H1 (cell line): ENCODE results near the gene ATP5PF. TPM values are rescaled to one million over a fixed set of nuclear protein-coding genes. Genes with fewer than 3 reads are reported as not detected.

Source experiments
- CHD7 ChIP-seq: fragments of 300-600 bp; sonication (generic); IDR thresholded peaks from 2 replicates; pipeline ENCODE4 v1.7.1; 2012; ENCODE audit warnings: low read length, moderate library complexity, mild to moderate bottlenecking, inconsistent platforms; ENCODE audit not compliant: insufficient replicate concordance
- EZH2 ChIP-seq: fragments of 200-600 bp; sonication (generic); IDR thresholded peaks from 2 replicates; pipeline ENCODE4 v1.7.1; 2012; ENCODE audit warnings: low read depth, mild to moderate bottlenecking, moderate library complexity, low read length, inconsistent platforms; ENCODE audit not compliant: severe bottlenecking
- GTF2F1 ChIP-seq: IDR thresholded peaks from 2 replicates; pipeline ENCODE4 v1.6.1; 2012; ENCODE audit warnings: low read depth, low read length, improper control_type of control experiment, borderline replicate concordance
- JUND ChIP-seq: IDR thresholded peaks from 2 replicates; pipeline ENCODE4 v1.6.1; 2011; ENCODE audit warnings: mild to moderate bottlenecking, improper control_type of control experiment, low read length
- TAF7 ChIP-seq: optimal IDR thresholded peaks from 2 replicates; pipeline ENCODE3; 2011; ENCODE audit warnings: low read depth, mild to moderate bottlenecking, inconsistent platforms, low read length, moderate library complexity, borderline replicate concordance
- polyA plus RNA-seq, 7 experiments: library from polyadenylated mRNA; depleted of rRNA in 3 of 7; stranded (reverse) in 5 of 7; unstranded in 2 of 7; fragments of >200 nt in 5 of 7; fragments of 200-250 nt in 2 of 7; gene quantifications; 1 replicate in 5 of 7; 2 replicates in 1 of 7; 4 replicates in 1 of 7; pipeline versions ENCODE4 v1.2.1 to v1.2.3, GENCODE V29; 2011 to 2013; ENCODE audit warnings: missing spikeins in 2 of 7, mixed read lengths in 2 of 7
- total RNA-seq: library from RNA; stranded (reverse); fragmentation: NEBNext Ultra II Directional; extraction: Animal tissue kit (Norgen Biotek cat#: 25700); gene quantifications from 2 replicates; pipeline ENCODE4 v1.2.1, GENCODE V29; 2021

Gene ATP5PF
- total and polyA plus RNA-seq, 2 of the 8 experiments (the other 6 are each of a cell fraction or from before 2014, with no cell fraction given) = 135 to 240 TPM

- TF ChIP-seq EZH2 = no peak
- no peak for TF ChIP-seq CHD7
- TF ChIP-seq JUND = no peak
- no peak for TF ChIP-seq GTF2F1
- TF ChIP-seq TAF7 = no peak
- TF ChIP-seq, all 59 proteins: peak for 0
Observed at GRCh38 chr21:25689226-25689625, 45.5 kb downstream of the ATP5PF start (continued).
